SU-DHL-6 (cell line): ENCODE measurements around the gene NOM1.
"Not testable (repeated sequence)": the region's sequence is repeated elsewhere in the genome, so short reads cannot be mapped to it uniquely, and the experiment has no call there.

Source experiments
- H2AFZ ChIP-seq: fragments of 200-600 bp; sonication (generic); 2 replicates; pipeline ENCODE4 v1.6.1; 2014; ENCODE audit warnings: low read depth, mild to moderate bottlenecking, moderate library complexity, mixed read lengths, antibody characterized with exemption, low read length; ENCODE audit not compliant: severe bottlenecking
- H3F3A ChIP-seq: fragments of 200-600 bp; shearing (Covaris generic); 2 replicates; pipeline ENCODE4 v1.6.0; 2016; ENCODE audit warnings: antibody characterized with exemption, mild to moderate bottlenecking; ENCODE audit not compliant: insufficient read depth
- H3K27ac ChIP-seq: fragments of 200-600 bp; sonication (generic); 2 replicates; pipeline ENCODE4 v1.5.1; 2016; ENCODE audit warnings: low read depth, mild to moderate bottlenecking, low read length, moderate library complexity, mixed read lengths
- H3K27me3 ChIP-seq: fragments of 200-600 bp; sonication (generic), shearing (Covaris generic); 2 replicates; pipeline ENCODE4 v1.6.0; 2014; ENCODE audit warnings: mild to moderate bottlenecking, low read length
- H3K36me3 ChIP-seq: fragments of 200-600 bp; sonication (generic); 2 replicates; pipeline ENCODE4 v1.6.1; 2014; ENCODE audit warnings: mild to moderate bottlenecking, low read length, mixed read lengths
- H3K4me2 ChIP-seq: fragments of 300-600, 200-600 bp; shearing (Covaris generic), sonication (generic); 2 replicates; pipeline ENCODE4 v1.6.0; 2014; ENCODE audit warnings: low read length, low read depth, mild to moderate bottlenecking; ENCODE audit not compliant: poor library complexity, severe bottlenecking
- H3K4me3 ChIP-seq: fragments of 200-600 bp; sonication (generic); 2 replicates; pipeline ENCODE4 v1.5.1; 2014; ENCODE audit warnings: antibody characterized with exemption, low read length, mild to moderate bottlenecking, mixed read lengths; ENCODE audit not compliant: insufficient read depth, poor library complexity, severe bottlenecking
- H3K79me2 ChIP-seq: fragments of 200-600 bp; sonication (generic); 2 replicates; pipeline ENCODE4 v1.6.1; 2014; ENCODE audit warnings: mild to moderate bottlenecking, low read length, moderate library complexity; ENCODE audit not compliant: insufficient read depth
- H3K9ac ChIP-seq: fragments of 200-600 bp; sonication (generic); 2 replicates; pipeline ENCODE4 v1.7.0; 2014; ENCODE audit warnings: mild to moderate bottlenecking, low read length
- H3K9me2 ChIP-seq: fragments of 200-600 bp; sonication (generic); replicated peaks from 2 replicates; pipeline ENCODE4 v1.6.1; 2014; ENCODE audit warnings: low read length; ENCODE audit not compliant: insufficient read depth
- H3K9me3 ChIP-seq: fragments of 200-600 bp; sonication (generic); 2 replicates; pipeline ENCODE4 v1.6.1; 2014; ENCODE audit warnings: low read length, mixed read lengths; ENCODE audit not compliant: insufficient read depth
- H4K20me1 ChIP-seq: fragments of 200-600 bp; sonication (generic); 2 replicates; pipeline ENCODE4 v1.6.1; 2014; ENCODE audit warnings: low read depth, mild to moderate bottlenecking, antibody characterized with exemption, low read length, moderate library complexity, mixed read lengths
- CTCF ChIP-seq: fragments of 200-600 bp; sonication (generic); IDR thresholded peaks from one replicate; pipeline ENCODE4 v1.5.1; 2017; ENCODE audit warnings: antibody characterized with exemption, mild to moderate bottlenecking, low read length, moderate library complexity; ENCODE audit not compliant: insufficient read depth, poor library complexity, severe bottlenecking
- EZH2phosphoT487 ChIP-seq: fragments of 200-600 bp; sonication (generic), shearing (Covaris generic); conservative IDR thresholded peaks from 2 replicates; pipeline ENCODE4 v1.6.1; 2018; ENCODE audit warnings: mild to moderate bottlenecking, antibody characterized with exemption, low read length, moderate library complexity, mixed read lengths

NOM1 gene

GRCh38 chr7:156950381-156950858 is 908 bp downstream of the NOM1 start:
- Histone ChIP-seq H2AFZ (no peak overlapping the region), H3K79me2 (peaks cover 55% of the 10 kb centered on the region), H3K9ac (peak overlapping the region; percentile 78), H3K27me3 (no peaks in the 10 kb centered on the region), H3K4me3 (peak overlapping the region; percentile 66), H4K20me1 (peaks cover 6% of the 10 kb centered on the region; the same call in 1 of the 2 replicates), H3F3A (peaks cover 4% of the 10 kb centered on the region; the same call in 1 of the 2 replicates), H3K36me3 (peaks cover 18% of the 10 kb centered on the region), H3K4me2 (peak overlapping the region; percentile 82), H3K9me2 (no peaks in the 10 kb centered on the region), H3K27ac (peak overlapping the region; percentile 5; the same call in 1 of the 2 replicates), H3K9me3 (no peaks in the 10 kb centered on the region)
- TF ChIP-seq CTCF: no peak
- no peak for TF ChIP-seq EZH2phosphoT487

- H3K4me2 ChIP-seq, H4K20me1 ChIP-seq, H3K9me3 ChIP-seq, H3K9ac ChIP-seq, H3K27ac ChIP-seq, H3F3A ChIP-seq, H2AFZ ChIP-seq, H3K27me3 ChIP-seq, H3K4me3 ChIP-seq, H3K9me2 ChIP-seq: not testable (repeated sequence)
- H3K79me2 ChIP-seq: peaks cover 70% of the 10 kb centered on the region
- peaks cover 26% of the 10 kb centered on the region for H3K36me3 ChIP-seq
Measured at GRCh38 chr7:156953215-156953614, 3.7 kb downstream of the NOM1 start.

- no peaks in the 10 kb centered on the region for H3K27me3 ChIP-seq
Measured at GRCh38 chr7:156954941-156955340, 5.4 kb downstream of the NOM1 start.

More at GRCh38 chr7:156954941-156955340, 5.4 kb downstream of the NOM1 start:
- Histone ChIP-seq H3K36me3 (peaks cover 26% of the 10 kb centered on the region), H2AFZ (no peak overlapping the region), H3K9ac (no peak overlapping the region), H3K27ac (no peak overlapping the region), H3K4me3 (no peak overlapping the region), H3K4me2 (no peak overlapping the region), H3F3A (peaks cover 4% of the 10 kb centered on the region; the same call in 1 of the 2 replicates), H4K20me1 (peaks cover 6% of the 10 kb centered on the region; the same call in 1 of the 2 replicates), H3K79me2 (peaks cover 67% of the 10 kb centered on the region), H3K9me2 (no peaks in the 10 kb centered on the region), H3K9me3 (no peaks in the 10 kb centered on the region)
- no peak for TF ChIP-seq EZH2phosphoT487
- no peak for TF ChIP-seq CTCF
